ENCODE data around the gene TMPRSS13.

Gene TMPRSS13

DNA sequence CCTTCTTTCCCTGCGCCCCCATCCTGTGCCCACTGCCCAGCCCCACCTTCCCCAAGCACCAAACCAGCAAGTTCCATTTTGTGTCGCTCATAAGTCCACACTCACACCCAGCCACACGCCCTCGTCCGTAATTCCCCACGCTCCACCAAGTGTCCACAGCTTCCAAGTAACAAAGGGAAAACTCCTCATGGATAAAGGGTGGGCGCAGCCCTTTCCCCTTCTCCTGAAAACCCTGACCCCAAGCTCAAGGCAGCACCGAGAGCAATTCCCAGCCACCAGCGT, 53.2 kb downstream of the TMPRSS13 start:
- H3K4me3 ChIP-seq (ENCODE audit: low read length), result peak overlapping the region; percentile 22
- TF ChIP-seq, protein P1, sequence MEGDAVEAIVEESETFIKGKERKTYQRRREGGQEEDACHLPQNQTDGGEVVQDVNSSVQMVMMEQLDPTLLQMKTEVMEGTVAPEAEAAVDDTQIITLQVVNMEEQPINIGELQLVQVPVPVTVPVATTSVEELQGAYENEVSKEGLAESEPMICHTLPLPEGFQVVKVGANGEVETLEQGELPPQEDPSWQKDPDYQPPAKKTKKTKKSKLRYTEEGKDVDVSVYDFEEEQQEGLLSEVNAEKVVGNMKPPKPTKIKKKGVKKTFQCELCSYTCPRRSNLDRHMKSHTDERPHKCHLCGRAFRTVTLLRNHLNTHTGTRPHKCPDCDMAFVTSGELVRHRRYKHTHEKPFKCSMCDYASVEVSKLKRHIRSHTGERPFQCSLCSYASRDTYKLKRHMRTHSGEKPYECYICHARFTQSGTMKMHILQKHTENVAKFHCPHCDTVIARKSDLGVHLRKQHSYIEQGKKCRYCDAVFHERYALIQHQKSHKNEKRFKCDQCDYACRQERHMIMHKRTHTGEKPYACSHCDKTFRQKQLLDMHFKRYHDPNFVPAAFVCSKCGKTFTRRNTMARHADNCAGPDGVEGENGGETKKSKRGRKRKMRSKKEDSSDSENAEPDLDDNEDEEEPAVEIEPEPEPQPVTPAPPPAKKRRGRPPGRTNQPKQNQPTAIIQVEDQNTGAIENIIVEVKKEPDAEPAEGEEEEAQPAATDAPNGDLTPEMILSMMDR (IDR thresholded peaks at IDR 0.05; ENCODE audit: insufficient read depth, low read depth, low read length, missing control alignments), result no peak
- no peak for DNase-seq (ENCODE audit: low read depth)

DNA sequence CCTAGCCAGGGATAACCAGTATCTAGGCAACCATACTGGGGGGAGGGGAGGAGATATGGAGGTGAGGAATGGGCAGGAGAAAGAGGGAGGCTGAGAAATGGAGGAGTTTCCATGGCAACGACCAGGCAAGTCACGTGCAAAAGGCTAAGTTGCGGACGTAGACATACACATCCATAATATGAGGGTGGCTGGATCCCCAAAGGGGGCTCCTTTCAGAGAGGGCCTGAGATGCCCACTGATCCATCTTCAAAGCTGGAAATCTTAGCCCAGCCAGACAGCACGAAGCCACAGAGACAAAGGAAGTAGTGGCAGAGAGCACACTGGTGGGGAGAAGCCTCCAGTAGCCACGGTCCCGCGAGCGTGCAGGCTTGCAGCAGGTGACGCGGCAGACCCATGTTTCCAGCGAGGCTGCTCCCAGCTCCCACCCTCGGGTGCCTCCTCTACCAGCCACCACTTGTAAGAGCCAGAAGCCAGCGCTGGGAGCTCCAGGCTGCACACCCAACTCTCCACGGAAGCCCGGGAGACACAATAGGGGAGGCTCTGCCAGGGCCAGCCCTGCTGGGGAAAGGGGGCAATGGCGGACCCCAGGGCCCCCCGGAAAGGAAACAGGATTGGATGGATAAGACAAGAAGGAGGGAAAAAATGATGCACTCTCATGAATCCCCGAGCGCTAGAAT, 53.7 kb downstream of the TMPRSS13 start:
- TF ChIP-seq, protein P1 (IDR thresholded peaks at IDR 0.05; ENCODE audit: insufficient read depth, low read depth, low read length, missing control alignments), result no peak
- DNase-seq (ENCODE audit: low read depth), result no peak
- no peak overlapping the region for H3K4me3 ChIP-seq (ENCODE audit: low read length)

DNA sequence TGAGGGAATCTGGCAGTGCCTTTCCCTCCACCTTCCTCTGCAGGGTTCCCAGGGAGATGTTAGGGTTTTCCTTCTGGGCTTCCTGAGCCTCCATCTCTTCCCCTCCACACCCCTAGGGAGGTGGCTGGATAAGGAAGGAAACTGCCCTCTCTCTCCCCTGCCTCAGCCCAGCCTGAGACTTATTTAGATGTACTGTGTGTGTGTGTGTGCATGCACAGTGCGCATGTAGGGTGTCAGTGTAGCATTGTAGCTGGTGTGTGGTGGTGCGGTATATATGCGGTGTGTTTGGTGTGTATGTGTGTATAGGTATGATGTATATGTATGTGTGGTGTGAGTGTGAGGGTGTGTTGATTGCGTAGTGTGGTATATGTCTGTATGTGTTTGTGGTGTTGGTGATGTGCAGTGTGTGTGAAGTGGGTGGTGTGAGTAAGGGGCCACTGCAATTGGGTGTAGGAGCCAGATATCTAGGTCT, 54.3 kb downstream of the TMPRSS13 start:
- DNase-seq (ENCODE audit: low read depth), result no peak
- H3K4me3 ChIP-seq (ENCODE audit: low read length), result no peak overlapping the region
- TF ChIP-seq, protein P1 (IDR thresholded peaks at IDR 0.05; ENCODE audit: insufficient read depth, low read depth, low read length, missing control alignments), result no peak

DNA sequence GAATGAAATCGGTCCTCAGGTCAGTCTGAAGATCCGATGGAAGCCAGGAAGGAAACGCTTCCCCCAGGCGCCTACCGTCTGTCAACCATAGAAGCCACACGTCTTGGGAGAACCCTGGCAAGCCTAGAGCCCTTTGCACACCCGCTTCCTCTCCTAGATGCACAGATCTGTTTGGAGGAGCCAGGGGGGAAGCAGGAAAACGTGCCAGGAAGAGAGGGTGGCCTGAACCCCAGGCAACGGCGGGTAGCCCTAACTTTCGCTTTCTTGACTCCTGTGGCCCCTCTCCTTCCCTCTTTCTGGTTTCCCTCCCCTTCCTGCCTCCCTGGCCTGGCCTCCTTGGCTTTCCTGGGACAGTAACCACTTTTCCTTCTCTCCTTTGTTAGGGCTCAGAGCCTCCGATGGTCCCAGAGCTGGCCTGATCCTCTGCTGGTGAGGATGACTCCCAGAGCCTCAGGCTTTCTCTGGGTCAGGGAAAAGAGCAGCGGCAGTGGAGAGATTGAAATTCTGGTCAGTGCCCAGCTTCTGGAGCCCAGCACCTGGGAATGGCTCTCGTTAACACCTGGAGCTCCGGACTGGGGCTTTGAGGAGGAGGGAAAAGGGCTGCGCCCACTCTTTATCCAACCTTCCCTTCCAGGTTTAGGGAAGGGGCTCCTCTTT, 54.8 kb downstream of the TMPRSS13 start:
- no peak overlapping the region for H3K4me3 ChIP-seq (ENCODE audit: low read length)
- TF ChIP-seq, protein P1 (IDR thresholded peaks at IDR 0.05; ENCODE audit: insufficient read depth, low read depth, low read length, missing control alignments), result no peak
- no peak for DNase-seq (ENCODE audit: low read depth)

DNA sequence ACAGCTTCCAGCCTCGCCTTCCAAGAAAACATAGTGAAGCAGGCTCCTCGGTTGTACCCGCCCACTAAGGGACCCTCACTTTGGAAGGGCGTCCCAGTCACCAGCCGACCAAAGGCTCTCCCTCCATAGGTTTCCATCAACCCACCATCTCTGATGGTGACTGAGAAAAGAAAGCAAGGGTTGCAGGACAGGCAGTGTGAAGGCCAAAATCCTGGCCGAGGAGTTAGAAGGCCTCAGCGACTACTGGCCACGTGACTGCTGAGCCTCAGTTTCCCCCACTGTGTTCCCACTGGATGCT, 55.4 kb downstream of the TMPRSS13 start:
- TF ChIP-seq, protein P1 (IDR thresholded peaks at IDR 0.05; ENCODE audit: insufficient read depth, low read depth, low read length, missing control alignments), result no peak
- no peak overlapping the region for H3K4me3 ChIP-seq (ENCODE audit: low read length)
- no peak for DNase-seq (ENCODE audit: low read depth)

DNA sequence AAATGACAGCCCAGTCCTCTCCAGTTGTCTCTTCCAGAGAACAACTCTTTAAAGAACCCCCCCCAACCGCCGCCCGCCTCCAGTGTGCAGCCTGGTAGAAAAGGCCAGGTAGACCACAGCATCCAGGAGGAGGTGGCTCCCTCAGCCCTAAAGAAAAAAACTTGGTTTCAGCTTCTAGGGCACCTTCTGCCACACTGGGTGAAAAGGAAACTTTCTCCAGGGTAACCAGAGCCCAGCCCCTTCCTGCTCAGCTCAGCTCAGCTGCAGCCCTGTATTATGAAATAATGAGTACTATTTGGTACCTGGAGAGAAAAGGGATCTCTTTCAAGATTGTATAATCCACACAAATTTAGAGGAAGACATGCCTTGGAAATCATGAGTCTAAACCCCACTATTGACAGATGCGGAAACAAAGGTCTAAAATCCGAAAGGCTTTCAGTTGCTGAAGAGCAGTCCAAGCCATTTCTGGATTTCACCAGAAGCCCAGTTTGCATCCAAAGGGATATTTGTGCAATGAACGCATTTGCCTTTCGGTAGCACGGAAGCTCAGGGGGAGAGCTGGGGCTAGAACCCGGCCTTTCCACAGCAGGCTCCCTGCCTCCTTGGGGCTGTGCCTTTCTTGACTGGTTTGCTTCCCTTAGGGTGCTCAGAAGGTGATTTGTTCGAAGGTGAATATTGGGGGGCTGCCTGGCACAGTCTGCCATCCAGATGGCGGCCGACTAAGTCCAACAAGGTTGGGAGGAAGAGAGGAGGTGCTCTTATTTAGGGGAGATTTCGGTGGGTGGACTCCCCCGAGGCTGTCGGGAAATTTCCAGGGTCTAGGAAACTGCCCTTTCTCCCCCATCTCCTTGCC, 56.0 kb downstream of the TMPRSS13 start:
- TF ChIP-seq, protein P1 (IDR thresholded peaks at IDR 0.05; ENCODE audit: insufficient read depth, low read depth, low read length, missing control alignments), result no peak
- no peak for DNase-seq (ENCODE audit: low read depth)
- no peak overlapping the region for H3K4me3 ChIP-seq (ENCODE audit: low read length)

All from epithelial cell of esophagus (primary cell).